ENCODE data around the gene TMEM51. TPM values are rescaled to one million over a fixed set of nuclear protein-coding genes. Genes with fewer than 3 reads are reported as not detected.

The TMEM51 gene
- total RNA-seq, 1 experiment from 2014 or later = 22.2 TPM

GRCh38 chr1:15196807-15197530, 43.4 kb downstream of the TMEM51 start:
- no peak for DNase-seq (ENCODE audit: low read depth)

- DNase-seq (ENCODE audit: low read depth) = no peak
Observed at GRCh38 chr1:15197591-15198447, 44.3 kb downstream of the TMEM51 start.

GRCh38 chr1:15198684-15199083, 45.1 kb downstream of the TMEM51 start:
- DNase-seq (ENCODE audit: low read depth) = no peak

GRCh38 chr1:15201221-15201620, 47.7 kb downstream of the TMEM51 start:
- DNase-seq (ENCODE audit: low read depth) = no peak

GRCh38 chr1:15201849-15202551, 48.5 kb downstream of the TMEM51 start:
- no peak for DNase-seq (ENCODE audit: low read depth)

GRCh38 chr1:15204931-15205330, 51.4 kb downstream of the TMEM51 start:
- no peak for DNase-seq (ENCODE audit: low read depth)

GRCh38 chr1:15205586-15206346, 52.2 kb downstream of the TMEM51 start:
- DNase-seq (ENCODE audit: low read depth) = no peak

- DNase-seq (ENCODE audit: low read depth) = peak; percentile 65
Observed at GRCh38 chr1:15206418-15207030, 53.0 kb downstream of the TMEM51 start.

- no peak for DNase-seq (ENCODE audit: low read depth)
Observed at GRCh38 chr1:15207031-15207828, 53.7 kb downstream of the TMEM51 start.

- no peak for DNase-seq (ENCODE audit: low read depth)
Observed at GRCh38 chr1:15207829-15208429, 54.4 kb downstream of the TMEM51 start.

- no peak for DNase-seq (ENCODE audit: low read depth)
Observed at GRCh38 chr1:15210651-15211375, 57.3 kb downstream of the TMEM51 start.

- no peak for DNase-seq (ENCODE audit: low read depth)
Observed at GRCh38 chr1:15211424-15211823, 57.9 kb downstream of the TMEM51 start.

GRCh38 chr1:15212216-15212953, 58.8 kb downstream of the TMEM51 start:
- no peak for DNase-seq (ENCODE audit: low read depth)

- DNase-seq (ENCODE audit: low read depth) = no peak
Observed at GRCh38 chr1:15212954-15213291, 59.4 kb downstream of the TMEM51 start.

- DNase-seq (ENCODE audit: low read depth) = no peak
Observed at GRCh38 chr1:15213341-15213821, 59.8 kb downstream of the TMEM51 start.

GRCh38 chr1:15214527-15214926, 61.0 kb downstream of the TMEM51 start:
- no peak for DNase-seq (ENCODE audit: low read depth)

- DNase-seq (ENCODE audit: low read depth) = no peak
Observed at GRCh38 chr1:15215116-15215515, 61.6 kb downstream of the TMEM51 start.

GRCh38 chr1:15217654-15218053, 64.1 kb downstream of the TMEM51 start:
- DNase-seq (ENCODE audit: low read depth) = no peak

All from M059J (cell line).